ENCODE measurements around the gene EVA1A. TPM values are rescaled to one million over a fixed set of nuclear protein-coding genes. Genes with fewer than 3 reads are reported as not detected.

EVA1A gene
- total RNA-seq, 1 experiment from 2014 or later: 0.68 TPM

DNA sequence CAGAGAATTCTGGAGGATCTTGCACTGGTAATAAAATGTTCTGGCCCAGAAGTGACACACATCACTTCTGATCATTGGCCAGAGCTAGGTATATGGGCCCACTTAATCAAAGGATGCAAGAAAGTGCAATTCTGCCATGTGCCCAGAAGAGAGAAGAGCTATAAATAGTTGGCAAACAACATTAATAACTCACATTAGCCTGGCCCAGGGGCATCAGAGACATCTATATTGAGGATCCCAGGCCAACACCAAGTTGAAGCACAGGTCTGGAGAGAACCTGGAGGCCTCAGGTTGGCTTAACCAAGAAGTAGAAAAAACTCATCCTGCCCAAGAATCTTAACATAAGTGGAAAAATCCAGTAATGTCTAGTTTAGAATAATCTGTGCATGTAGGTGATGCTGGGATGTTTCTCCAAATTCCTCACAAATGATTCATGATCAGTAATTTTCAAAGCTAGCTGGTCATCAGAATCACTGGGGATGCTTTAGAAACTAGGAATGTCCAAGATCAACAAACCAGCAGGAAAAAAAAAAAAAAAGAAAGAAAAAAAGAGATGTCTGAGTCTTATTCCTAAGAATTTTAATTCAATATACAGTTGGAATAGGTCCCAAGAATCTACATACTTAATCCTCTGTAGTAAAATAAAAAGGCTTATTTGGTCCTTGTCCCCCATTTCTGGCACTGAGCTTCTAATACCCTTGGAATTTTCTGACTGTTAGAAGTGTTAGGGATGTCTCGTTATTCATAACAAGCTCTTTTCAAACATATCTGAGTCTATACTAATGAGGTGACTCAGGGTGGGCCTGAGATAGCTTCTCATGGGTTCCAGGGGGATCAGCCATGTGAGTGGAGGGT lies 35.0 kb upstream of the EVA1A start:
- TF ChIP-seq, protein P1, sequence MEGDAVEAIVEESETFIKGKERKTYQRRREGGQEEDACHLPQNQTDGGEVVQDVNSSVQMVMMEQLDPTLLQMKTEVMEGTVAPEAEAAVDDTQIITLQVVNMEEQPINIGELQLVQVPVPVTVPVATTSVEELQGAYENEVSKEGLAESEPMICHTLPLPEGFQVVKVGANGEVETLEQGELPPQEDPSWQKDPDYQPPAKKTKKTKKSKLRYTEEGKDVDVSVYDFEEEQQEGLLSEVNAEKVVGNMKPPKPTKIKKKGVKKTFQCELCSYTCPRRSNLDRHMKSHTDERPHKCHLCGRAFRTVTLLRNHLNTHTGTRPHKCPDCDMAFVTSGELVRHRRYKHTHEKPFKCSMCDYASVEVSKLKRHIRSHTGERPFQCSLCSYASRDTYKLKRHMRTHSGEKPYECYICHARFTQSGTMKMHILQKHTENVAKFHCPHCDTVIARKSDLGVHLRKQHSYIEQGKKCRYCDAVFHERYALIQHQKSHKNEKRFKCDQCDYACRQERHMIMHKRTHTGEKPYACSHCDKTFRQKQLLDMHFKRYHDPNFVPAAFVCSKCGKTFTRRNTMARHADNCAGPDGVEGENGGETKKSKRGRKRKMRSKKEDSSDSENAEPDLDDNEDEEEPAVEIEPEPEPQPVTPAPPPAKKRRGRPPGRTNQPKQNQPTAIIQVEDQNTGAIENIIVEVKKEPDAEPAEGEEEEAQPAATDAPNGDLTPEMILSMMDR (conservative IDR thresholded peaks at IDR 0.05): no peak
- Histone ChIP-seq H4K91ac (ENCODE audit: insufficient read length, low read depth, low read length) (no peak overlapping the region), H3K79me1 (ENCODE audit: insufficient read depth, low read depth, low read length, poor library complexity, severe bottlenecking) (no peaks in the 10 kb centered on the region), H4K8ac (replicated peaks; ENCODE audit: insufficient read length, low read depth, low read length) (no peak overlapping the region), H3T11ph (ENCODE audit: low read length) (no peak overlapping the region), H2BK5ac (ENCODE audit: insufficient read length, low read length) (no peak overlapping the region), H3K14ac (ENCODE audit: insufficient read depth, low read length) (no peak overlapping the region), H2BK12ac (ENCODE audit: insufficient read length, low read depth, low read length) (no peak overlapping the region), H2BK120ac (ENCODE audit: low read depth, low read length, poor library complexity, severe bottlenecking) (no peak overlapping the region), H3K4me2 (ENCODE audit: insufficient read depth, insufficient read length, low read length) (no peak overlapping the region), H2AFZ (ENCODE audit: low read length) (no peak overlapping the region), H3K23ac (ENCODE audit: insufficient read length, low read depth, low read length) (no peak overlapping the region), H3K79me2 (ENCODE audit: insufficient read depth, low read length) (no peaks in the 10 kb centered on the region), H3K4me1 (ENCODE audit: insufficient read depth, low read length) (no peaks in the 10 kb centered on the region), H2BK15ac (ENCODE audit: low read depth, low read length) (no peak overlapping the region), H3K56ac (ENCODE audit: insufficient read length, low read depth, low read length) (no peak overlapping the region), H3K23me2 (ENCODE audit: insufficient read length, low read depth, low read length, poor library complexity, severe bottlenecking) (peaks cover 3% of the 10 kb centered on the region), H3K9ac (ENCODE audit: extremely low read depth, insufficient read length, low read length) (no peak overlapping the region), H2AK5ac (ENCODE audit: insufficient read length, low read length) (no peak overlapping the region), H3K18ac (ENCODE audit: insufficient read length, low read depth, low read length) (no peak overlapping the region), H3K4ac (ENCODE audit: low read depth, low read length) (no peak overlapping the region), H3K9me3 (ENCODE audit: control insufficient read depth, low read depth, low read length) (no peaks in the 10 kb centered on the region), H2BK20ac (ENCODE audit: low read depth, low read length, poor library complexity, severe bottlenecking) (no peak overlapping the region), H3K27ac (ENCODE audit: insufficient read length, low read depth, low read length) (no peak overlapping the region), H4K5ac (ENCODE audit: insufficient read length, low read depth, low read length) (no peak overlapping the region), H4K20me1 (ENCODE audit: control insufficient read depth, insufficient read depth, insufficient read length) (no peaks in the 10 kb centered on the region), H3K27me3 (ENCODE audit: insufficient read depth, low read length) (no peaks in the 10 kb centered on the region)
- Mint-ChIP-seq H3K27me3 (ENCODE audit: low read depth) (no peaks in the 10 kb centered on the region), H3K27ac (no peak overlapping the region), H3K36me3 (ENCODE audit: insufficient read depth in 1 of 3, low read depth in 3 of 3) (no peaks in the 10 kb centered on the region; a peak in 1 of 7 replicates), H3K4me3 (no peak overlapping the region), H3K4me1 (peaks cover 0 to 2% of the 10 kb centered on the region in 2 experiments; a peak in 1 of 4 replicates), H3K9me3 (no peaks in the 10 kb centered on the region)
- WGBS (ENCODE audit: extremely low coverage, insufficient read length, low lambda C conversion rate): no CpG with 5 or more reads among the region's 1 CpG
- DNase-seq: no peak

Data from H9 (cell line).